Psoas muscle (tissue), 8 donors: ENCODE measurements around the gene SPATA13. TPM values are rescaled to one million over a fixed set of nuclear protein-coding genes. Genes with fewer than 3 reads are reported as not detected.
"Not testable (repeated sequence)": the region's sequence is repeated elsewhere in the genome, so short reads cannot be mapped to it uniquely, and the experiment has no call there.

ENCODE experiments used
- ATAC-seq, 4 donors: fragments of 200-7000 bp; cut with Tn5 transposase; one replicate each; pipeline ENCODE4 v1.9.1; 2020; ENCODE audit warnings: moderate library complexity in 3 of 4, mild to moderate bottlenecking in 2 of 4
- DNase-seq, 2 donors: peaks; one replicate each; pipeline ENCODE4 v3.0.0-alpha.2; 2020
- H3K27ac ChIP-seq: fragments of 200-600 bp; one replicate; pipeline ENCODE4 v1.8.0; 2022
- H3K27me3 ChIP-seq, 3 donors: fragments of 200-600 bp in 1 of 3; one replicate each; pipeline versions ENCODE4 v1.6.1 to v1.8.0; 2013 to 2022; ENCODE audit warnings: low read length in 2 of 3, mild to moderate bottlenecking in 2 of 3, moderate library complexity in 1 of 3; ENCODE audit not compliant: insufficient read depth in 3 of 3
- H3K36me3 ChIP-seq, 2 donors: fragments of 200-600 bp in 1 of 2; one replicate each; pipeline versions ENCODE4 v1.6.1 to v1.8.0; 2013 to 2022; ENCODE audit warnings: low read depth in 1 of 2, mild to moderate bottlenecking in 1 of 2, moderate library complexity in 1 of 2; ENCODE audit not compliant: insufficient read depth in 1 of 2
- H3K4me1 ChIP-seq: fragments of 200-600 bp; one replicate; pipeline ENCODE4 v1.8.0; 2022
- H3K4me3 ChIP-seq: fragments of 200-600 bp; one replicate; pipeline ENCODE4 v1.8.0; 2022; ENCODE audit warnings: mild to moderate bottlenecking
- H3K9me3 ChIP-seq: fragments of 200-600 bp; one replicate; pipeline ENCODE4 v1.8.0; 2022
- WGBS, 3 donors: extraction: QIAGEN DNeasy Blood & Tissue Kit; methylation state at CpG; one replicate each; pipeline versions ENCODE4 v1.1.6 to v1.1.7; 2013; 5-methylcytosine and 5-hydroxymethylcytosine counted together
- intact Hi-C, 2 donors: fragments of 100-400 bp; cut with DNase I; formaldehyde crosslinking; loops; one replicate each; pipeline versions ENCODE4 v1.11.0 to v1.14.2; 2022
- polyA plus RNA-seq, 3 donors: library from polyadenylated mRNA; stranded (reverse); fragments of 200-250 nt; gene quantifications; one replicate each; pipeline ENCODE4 v1.2.3, GENCODE V29; 2013
- total RNA-seq, 4 donors: library from RNA; stranded (reverse); fragmentation: NEBNext Ultra II Directional in 2 of 4; extraction: Animal tissue kit (Norgen Biotek cat#: 25700) in 2 of 4; gene quantifications; one replicate each; pipeline versions ENCODE4 v1.2.1 to v1.2.4, GENCODE V29; 2021 to 2023
- TF ChIP-seq, protein P1 (sequence below): fragments of 200-600 bp; IDR thresholded peaks from one replicate; pipeline ENCODE4 v1.8.0; 2022; ENCODE audit warnings: antibody characterized with exemption
- donor health status: healthy with polysubstance abuse.
- donor health status: DM: no; HTN: no; CAD: no; lungs with moderate emphysema.
- donor health status: Bipolar disorder and iron deficiency.
- donor health status: healthy.
- donor health status: DM: yes; HTN: yes; CAD: no.
- donor health status: DM: no; HTN: no; CAD: no.
- donor health status: DM: no; HTN: no; CAD: no.
- donor health status: DM: yes; HTN: yes; CAD: no.

SPATA13 gene
- total and polyA plus RNA-seq, 7 donors = 0.87 to 5.8 (median 2.5) TPM

DNA sequence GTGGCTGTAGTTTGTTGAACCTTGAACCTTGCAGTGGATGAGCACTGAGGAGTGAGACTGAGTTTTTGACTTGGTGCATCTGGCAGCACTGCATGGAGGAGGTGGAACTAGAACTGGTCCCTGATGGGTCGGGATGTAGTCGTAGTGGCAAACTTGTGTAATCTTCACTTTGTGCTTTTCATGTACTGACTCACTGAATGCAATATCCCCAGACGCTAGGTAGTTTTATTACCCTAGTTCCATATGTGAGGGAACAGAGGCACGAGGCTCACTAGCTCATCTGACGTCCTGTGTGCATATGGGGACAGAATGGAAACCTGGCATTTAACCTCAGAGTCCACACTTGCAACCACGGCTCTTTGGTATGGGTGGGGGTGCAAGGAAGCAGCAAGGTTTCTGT lies 159.1 kb downstream of the SPATA13 start:
- DNase-seq, H3K4me3 ChIP-seq, H3K27me3 ChIP-seq, intact Hi-C loops, H3K27ac ChIP-seq, H3K4me1 ChIP-seq, H3K9me3 ChIP-seq, H3K36me3 ChIP-seq, ATAC-seq: not testable (repeated sequence)
- WGBS, 3 donors = 86% methylated on average over 6 of the region's 6 CpGs

DNA sequence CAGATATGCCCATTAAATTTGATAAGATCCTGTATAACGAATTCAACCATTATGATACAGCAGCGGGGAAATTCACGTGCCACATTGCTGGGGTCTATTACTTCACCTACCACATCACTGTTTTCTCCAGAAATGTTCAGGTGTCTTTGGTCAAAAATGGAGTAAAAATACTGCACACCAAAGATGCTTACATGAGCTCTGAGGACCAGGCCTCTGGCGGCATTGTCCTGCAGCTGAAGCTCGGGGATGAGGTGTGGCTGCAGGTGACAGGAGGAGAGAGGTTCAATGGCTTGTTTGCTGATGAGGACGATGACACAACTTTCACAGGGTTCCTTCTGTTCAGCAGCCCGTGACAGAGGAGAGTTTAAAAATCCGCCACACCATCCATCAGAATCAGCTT lies 160.9 kb downstream of the SPATA13 start:
- H3K4me1 ChIP-seq, intact Hi-C loops, DNase-seq, H3K27ac ChIP-seq, H3K4me3 ChIP-seq, H3K9me3 ChIP-seq, H3K27me3 ChIP-seq, H3K36me3 ChIP-seq, ATAC-seq: not testable (repeated sequence)
- 87 to 90% (median 89%) methylated on average over 8 of the region's 8 CpGs for WGBS, 3 donors

DNA sequence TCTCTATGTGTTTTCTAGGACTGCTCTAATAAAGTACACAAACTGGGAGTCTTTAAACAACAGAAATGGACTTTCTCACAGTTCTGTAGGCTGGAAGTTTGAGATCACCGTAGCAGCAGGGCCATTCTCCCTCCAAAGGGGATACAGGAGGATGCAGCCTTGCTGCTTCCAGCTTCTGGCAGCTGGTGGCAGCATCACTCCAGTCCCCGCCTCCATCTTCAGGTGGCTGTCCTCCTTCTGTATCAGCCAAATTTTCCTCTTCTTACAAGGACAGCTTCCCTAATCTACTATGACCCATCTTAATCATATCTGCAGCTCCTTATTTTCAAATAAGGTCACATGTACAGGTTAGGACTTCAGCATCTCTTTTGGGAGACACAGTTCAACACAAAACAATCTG lies 161.9 kb downstream of the SPATA13 start:
- H3K9me3 ChIP-seq, H3K27ac ChIP-seq, H3K27me3 ChIP-seq, intact Hi-C loops, DNase-seq, H3K4me3 ChIP-seq, H3K4me1 ChIP-seq, ATAC-seq, H3K36me3 ChIP-seq: not testable (repeated sequence)
- 46 to 63% (median 50%) methylated on average over 2 of the region's 2 CpGs for WGBS, 3 donors

DNA sequence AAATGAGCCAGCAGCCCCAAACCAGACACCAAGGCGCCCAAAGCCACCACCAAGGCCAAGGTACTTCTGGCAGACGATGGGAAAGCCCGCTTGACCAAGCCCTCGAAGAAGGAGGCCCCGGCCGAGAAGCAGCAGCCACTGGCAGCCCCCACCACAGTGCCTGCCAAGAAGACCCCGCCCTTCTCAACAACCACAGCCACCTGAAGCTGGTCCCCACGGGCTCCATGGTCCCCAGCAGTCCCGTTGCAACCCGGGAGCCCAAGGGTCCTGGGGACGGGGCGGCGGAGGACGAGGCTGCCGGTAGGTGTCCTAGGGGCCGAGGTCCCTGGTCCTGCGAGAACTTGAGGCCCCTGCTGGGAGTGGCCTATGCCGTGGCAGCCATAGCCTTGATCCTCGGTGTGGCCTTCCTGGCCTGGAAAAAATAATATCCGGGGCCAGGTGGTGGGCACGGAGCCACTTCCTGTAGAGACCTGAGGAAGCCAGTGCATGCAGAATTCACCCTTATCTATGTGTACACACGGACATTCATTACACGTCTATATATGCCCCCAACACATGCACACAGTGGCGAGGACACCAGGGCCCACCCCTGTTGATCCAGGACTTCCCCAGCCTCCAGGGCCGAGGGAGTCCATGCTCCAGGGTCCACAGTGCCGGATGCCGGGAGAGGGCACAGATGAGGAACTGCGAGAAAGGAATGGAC lies 162.7 kb downstream of the SPATA13 start:
- TF ChIP-seq, protein P1, sequence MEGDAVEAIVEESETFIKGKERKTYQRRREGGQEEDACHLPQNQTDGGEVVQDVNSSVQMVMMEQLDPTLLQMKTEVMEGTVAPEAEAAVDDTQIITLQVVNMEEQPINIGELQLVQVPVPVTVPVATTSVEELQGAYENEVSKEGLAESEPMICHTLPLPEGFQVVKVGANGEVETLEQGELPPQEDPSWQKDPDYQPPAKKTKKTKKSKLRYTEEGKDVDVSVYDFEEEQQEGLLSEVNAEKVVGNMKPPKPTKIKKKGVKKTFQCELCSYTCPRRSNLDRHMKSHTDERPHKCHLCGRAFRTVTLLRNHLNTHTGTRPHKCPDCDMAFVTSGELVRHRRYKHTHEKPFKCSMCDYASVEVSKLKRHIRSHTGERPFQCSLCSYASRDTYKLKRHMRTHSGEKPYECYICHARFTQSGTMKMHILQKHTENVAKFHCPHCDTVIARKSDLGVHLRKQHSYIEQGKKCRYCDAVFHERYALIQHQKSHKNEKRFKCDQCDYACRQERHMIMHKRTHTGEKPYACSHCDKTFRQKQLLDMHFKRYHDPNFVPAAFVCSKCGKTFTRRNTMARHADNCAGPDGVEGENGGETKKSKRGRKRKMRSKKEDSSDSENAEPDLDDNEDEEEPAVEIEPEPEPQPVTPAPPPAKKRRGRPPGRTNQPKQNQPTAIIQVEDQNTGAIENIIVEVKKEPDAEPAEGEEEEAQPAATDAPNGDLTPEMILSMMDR = no peak
- Histone ChIP-seq H3K4me1 (no peaks in the 10 kb centered on the region), H3K27ac (no peak overlapping the region), H3K4me3 (no peak overlapping the region), H3K9me3 (no peaks in the 10 kb centered on the region), H3K36me3 (no peaks in the 10 kb centered on the region), H3K27me3 (peaks cover 0 to 6% (median 2%) of the 10 kb centered on the region in 3 donors)
- intact Hi-C loops = no loop called here
- WGBS, 3 donors = 77 to 80% (median 80%) methylated on average over 28 of the region's 28 CpGs
- ATAC-seq = no peak
- no peak for DNase-seq

DNA sequence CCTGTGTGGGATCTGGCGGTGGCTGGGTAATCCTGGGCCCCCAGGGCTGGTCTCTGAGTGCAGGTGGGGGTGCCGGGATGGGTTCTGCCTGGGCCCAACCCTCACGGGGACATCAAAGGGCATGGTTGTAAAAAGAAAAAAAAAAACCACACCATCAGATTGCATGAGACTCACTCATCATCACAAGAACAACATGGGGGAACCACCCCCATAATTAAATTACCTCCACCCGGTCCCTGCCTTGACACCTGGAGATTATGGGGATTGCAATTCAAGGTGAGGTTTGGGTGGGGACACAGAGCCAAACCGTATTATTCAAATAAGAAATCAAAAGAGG lies 163.2 kb downstream of the SPATA13 start:
- no peaks in the 10 kb centered on the region for H3K36me3 ChIP-seq
- WGBS, 3 donors = 46 to 54% (median 47%) methylated on average over 5 of the region's 5 CpGs
- intact Hi-C loops = no loop called here
- TF ChIP-seq, protein P1 = no peak
- no peaks in the 10 kb centered on the region for H3K4me1 ChIP-seq
- no peaks in the 10 kb centered on the region for H3K9me3 ChIP-seq
- H3K4me3 ChIP-seq = no peak overlapping the region
- H3K27ac ChIP-seq = no peak overlapping the region
- peaks cover 0 to 6% (median 3%) of the 10 kb centered on the region in 3 donors for H3K27me3 ChIP-seq
- ATAC-seq = no peak
- DNase-seq = no peak

DNA sequence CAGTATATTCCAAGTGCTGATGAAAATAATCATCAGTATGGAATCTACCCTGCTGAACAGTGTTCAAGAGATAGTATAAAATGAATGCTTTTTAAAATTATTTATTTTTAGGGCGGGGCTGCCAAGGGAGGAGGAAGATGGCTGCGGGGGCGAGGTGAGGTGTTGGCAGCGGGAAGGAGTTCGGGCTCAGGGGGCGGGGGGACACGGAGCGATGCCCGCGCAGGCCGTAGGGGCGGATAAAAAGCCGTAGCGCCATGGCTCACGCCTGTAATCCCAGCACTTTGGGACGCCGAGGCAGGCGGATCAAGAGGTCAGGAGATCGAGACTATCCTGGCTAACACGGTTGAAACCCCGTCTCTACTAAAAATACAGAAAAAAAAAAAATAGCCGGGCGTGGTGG lies 167.1 kb downstream of the SPATA13 start:
- ATAC-seq, H3K27me3 ChIP-seq, H3K4me3 ChIP-seq, intact Hi-C loops, H3K36me3 ChIP-seq, H3K9me3 ChIP-seq, DNase-seq, H3K4me1 ChIP-seq, H3K27ac ChIP-seq: not testable (repeated sequence)
- 73 to 88% (median 80%) methylated on average over 21 to 23 of the region's 23 CpGs for WGBS, 3 donors

DNA sequence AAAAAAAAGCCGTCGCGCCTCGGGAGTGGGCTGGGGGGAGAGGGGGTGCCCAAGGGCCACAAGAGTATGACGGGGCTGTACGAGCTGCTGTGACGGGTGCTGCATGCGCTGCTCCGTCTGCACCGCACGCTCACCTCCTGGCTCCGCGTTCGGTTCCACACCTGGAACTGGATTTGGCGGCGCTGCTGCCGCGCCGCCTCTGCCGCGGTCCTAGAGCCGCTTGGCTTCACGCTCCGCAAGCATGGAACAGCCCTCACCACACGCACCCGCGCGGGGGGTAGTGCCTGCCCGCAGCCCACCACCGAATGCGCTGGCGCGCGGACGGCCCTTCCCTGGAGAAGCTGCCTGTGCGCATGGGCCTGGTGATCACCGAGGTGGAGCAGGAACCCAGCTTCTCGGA lies 167.6 kb downstream of the SPATA13 start:
- ATAC-seq = no peak
- Histone ChIP-seq H3K4me3 (no peak overlapping the region), H3K27ac (no peak overlapping the region), H3K4me1 (no peaks in the 10 kb centered on the region), H3K36me3 (no peaks in the 10 kb centered on the region), H3K9me3 (no peaks in the 10 kb centered on the region), H3K27me3 (peaks cover 0 to 6% (median 3%) of the 10 kb centered on the region in 3 donors)
- no peak for DNase-seq
- WGBS, 3 donors = 4 to 15% (median 7%) methylated on average over 31 to 38 of the region's 38 CpGs
- TF ChIP-seq, protein P1 = no peak
- intact Hi-C loops = no loop called here
